C4-2B (cell line): ENCODE results near the gene ERC2.

Experiments
- CTCF ChIP-seq: fragments of 450-650 bp; conservative IDR thresholded peaks from 2 replicates; pipeline ENCODE4 v1.5.1; 2017; ENCODE audit warnings: mild to moderate bottlenecking
- ZFX ChIP-seq: fragments of 450-650 bp; IDR thresholded peaks from 2 replicates; pipeline ENCODE4 v1.6.1; 2017

GRCh38 chr3:55468251-55468650 lies 1000.0 kb downstream of the ERC2 start:
- no peak for TF ChIP-seq ZFX
- TF ChIP-seq CTCF, result no peak
